Activated CD8-positive, alpha-beta T cell treated with anti-CD3 and anti-CD28 coated beads for 36 hours (primary cell): ENCODE data around the gene ALPK3. TPM values are rescaled to one million over a fixed set of nuclear protein-coding genes. Genes with fewer than 3 reads are reported as not detected.
A peak's percentile ranks its signal among the peaks of the same experiment; 100 is the strongest.

ENCODE experiments used
- ATAC-seq: fragments of 200-7000 bp; cut with Tn5 transposase; one replicate; pipeline ENCODE4 v1.10.0; 2021; ENCODE audit warnings: mild to moderate bottlenecking, moderate library complexity
- CTCF ChIA-PET: fragments of 350-600 bp; sonication (Branson Sonifier 250); formaldehyde crosslinking; loops from one replicate; lab custom pipeline; 2021; ENCODE audit warnings: antibody characterized with exemption; lab: Charles Lee
- POLR2A ChIA-PET: fragments of 350-600 bp; sonication (Branson Sonifier 250); formaldehyde crosslinking; loops from one replicate; lab custom pipeline; 2021; ENCODE audit warnings: antibody characterized with exemption; lab: Charles Lee
- DNase-seq: peaks from one replicate; pipeline ENCODE4 v3.0.0-alpha.2; 2020
- H3K27ac Mint-ChIP-seq: one replicate; pipeline ENCODE4 v1.8.0; 2021; ENCODE audit warnings: mild to moderate bottlenecking, mixed read lengths
- H3K27me3 Mint-ChIP-seq: one replicate; pipeline ENCODE4 v1.8.0; 2021; ENCODE audit warnings: mixed read lengths
- H3K36me3 Mint-ChIP-seq: one replicate; pipeline ENCODE4 v1.8.0; 2021; ENCODE audit warnings: low read depth, mixed read lengths
- H3K4me1 Mint-ChIP-seq: one replicate; pipeline ENCODE4 v1.8.0; 2021; ENCODE audit warnings: low read depth, mixed read lengths
- H3K4me3 Mint-ChIP-seq: one replicate; pipeline ENCODE4 v1.8.0; 2021; ENCODE audit warnings: mild to moderate bottlenecking, moderate library complexity, mixed read lengths
- H3K9me3 Mint-ChIP-seq: one replicate; pipeline ENCODE4 v1.8.0; 2021; ENCODE audit warnings: mixed read lengths
- intact Hi-C: fragments of 100-400 bp; cut with micrococcal nuclease; formaldehyde crosslinking; loops from one replicate; pipeline ENCODE4 v1.10.0; 2022
- total RNA-seq, 2 experiments: library from RNA; stranded (reverse); gene quantifications; one replicate each; pipeline ENCODE4 v1.2.3, GENCODE V29; 2021
- TF ChIP-seq, protein P1 (sequence below): fragments of 200-600 bp; IDR thresholded peaks from one replicate; pipeline ENCODE4 v1.8.0; 2022; ENCODE audit warnings: antibody characterized with exemption, mild to moderate bottlenecking

The ALPK3 gene
- total RNA-seq, 2 experiments from 2014 or later, result 0.04 to 0.16 TPM

DNA sequence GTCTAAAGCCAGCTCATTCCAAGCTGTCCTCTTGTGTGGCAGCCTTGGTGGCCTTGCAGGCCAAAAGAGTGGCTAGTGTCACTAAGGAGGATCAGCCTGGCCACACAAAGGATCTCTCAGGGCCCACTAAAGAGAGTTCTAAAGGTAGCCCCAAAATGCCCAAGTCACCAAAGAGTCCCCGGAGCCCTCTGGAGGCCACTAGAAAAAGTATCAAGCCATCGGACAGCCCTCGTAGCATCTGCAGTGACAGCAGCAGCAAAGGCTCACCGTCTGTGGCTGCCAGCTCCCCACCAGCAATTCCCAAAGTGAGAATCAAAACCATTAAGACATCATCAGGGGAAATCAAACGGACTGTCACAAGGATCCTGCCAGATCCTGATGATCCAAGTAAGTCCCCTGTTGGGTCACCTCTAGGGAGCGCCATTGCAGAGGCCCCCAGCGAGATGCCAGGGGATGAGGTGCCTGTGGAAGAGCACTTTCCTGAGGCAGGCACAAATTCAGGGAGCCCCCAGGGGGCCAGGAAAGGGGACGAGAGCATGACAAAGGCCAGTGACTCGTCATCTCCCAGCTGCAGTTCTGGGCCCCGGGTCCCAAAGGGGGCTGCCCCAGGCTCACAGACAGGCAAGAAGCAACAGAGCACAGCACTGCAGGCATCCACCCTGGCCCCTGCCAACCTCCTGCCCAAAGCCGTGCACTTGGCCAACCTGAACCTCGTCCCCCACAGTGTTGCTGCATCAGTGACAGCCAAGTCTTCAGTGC lies 33.5 kb upstream of the ALPK3 start:
- TF ChIP-seq, protein P1, sequence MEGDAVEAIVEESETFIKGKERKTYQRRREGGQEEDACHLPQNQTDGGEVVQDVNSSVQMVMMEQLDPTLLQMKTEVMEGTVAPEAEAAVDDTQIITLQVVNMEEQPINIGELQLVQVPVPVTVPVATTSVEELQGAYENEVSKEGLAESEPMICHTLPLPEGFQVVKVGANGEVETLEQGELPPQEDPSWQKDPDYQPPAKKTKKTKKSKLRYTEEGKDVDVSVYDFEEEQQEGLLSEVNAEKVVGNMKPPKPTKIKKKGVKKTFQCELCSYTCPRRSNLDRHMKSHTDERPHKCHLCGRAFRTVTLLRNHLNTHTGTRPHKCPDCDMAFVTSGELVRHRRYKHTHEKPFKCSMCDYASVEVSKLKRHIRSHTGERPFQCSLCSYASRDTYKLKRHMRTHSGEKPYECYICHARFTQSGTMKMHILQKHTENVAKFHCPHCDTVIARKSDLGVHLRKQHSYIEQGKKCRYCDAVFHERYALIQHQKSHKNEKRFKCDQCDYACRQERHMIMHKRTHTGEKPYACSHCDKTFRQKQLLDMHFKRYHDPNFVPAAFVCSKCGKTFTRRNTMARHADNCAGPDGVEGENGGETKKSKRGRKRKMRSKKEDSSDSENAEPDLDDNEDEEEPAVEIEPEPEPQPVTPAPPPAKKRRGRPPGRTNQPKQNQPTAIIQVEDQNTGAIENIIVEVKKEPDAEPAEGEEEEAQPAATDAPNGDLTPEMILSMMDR, result no peak
- peak overlapping the region; percentile 37 for H3K27ac Mint-ChIP-seq
- H3K36me3 Mint-ChIP-seq, result peaks cover 41% of the 10 kb centered on the region
- DNase-seq, result peak; percentile 20
- CTCF ChIA-PET, result interaction anchor here (0.7 to 1.4 kb wide), 2 partner anchors 117 to 196 kb away, joined by 4 read pairs; no protein-coding TSS in a partner anchor
- H3K4me3 Mint-ChIP-seq, result no peak overlapping the region
- no peaks in the 10 kb centered on the region for H3K27me3 Mint-ChIP-seq
- POLR2A ChIA-PET, result no interaction called here
- ATAC-seq, result no peak
- peaks cover 56% of the 10 kb centered on the region for H3K4me1 Mint-ChIP-seq
- intact Hi-C loops, result no loop called here
- H3K9me3 Mint-ChIP-seq, result no peaks in the 10 kb centered on the region

DNA sequence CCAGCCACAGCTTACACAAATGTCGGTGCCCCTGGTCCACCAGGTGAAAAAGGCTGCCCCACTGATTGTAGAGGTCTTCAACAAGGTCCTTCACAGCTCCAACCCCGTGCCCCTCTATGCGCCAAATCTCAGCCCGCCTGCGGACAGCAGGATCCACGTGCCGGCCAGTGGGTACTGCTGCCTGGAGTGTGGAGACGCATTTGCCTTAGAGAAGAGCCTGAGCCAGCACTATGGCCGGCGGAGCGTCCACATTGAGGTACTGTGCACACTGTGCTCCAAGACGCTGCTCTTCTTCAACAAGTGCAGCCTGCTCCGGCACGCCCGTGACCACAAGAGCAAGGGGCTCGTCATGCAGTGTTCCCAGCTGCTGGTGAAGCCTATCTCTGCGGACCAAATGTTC lies 32.9 kb upstream of the ALPK3 start:
- peaks cover 42% of the 10 kb centered on the region for H3K36me3 Mint-ChIP-seq
- ATAC-seq, result no peak
- DNase-seq, result no peak
- no peaks in the 10 kb centered on the region for H3K27me3 Mint-ChIP-seq
- H3K27ac Mint-ChIP-seq, result no peak overlapping the region
- H3K4me1 Mint-ChIP-seq, result peaks cover 55% of the 10 kb centered on the region
- CTCF ChIA-PET, result interaction anchor here (0.7 to 1.5 kb wide), 3 partner anchors 35 to 196 kb away, joined by 4 read pairs; no protein-coding TSS in a partner anchor
- POLR2A ChIA-PET, result no interaction called here
- TF ChIP-seq, protein P1, result no peak
- H3K4me3 Mint-ChIP-seq, result no peak overlapping the region
- intact Hi-C loops, result no loop called here
- no peaks in the 10 kb centered on the region for H3K9me3 Mint-ChIP-seq

DNA sequence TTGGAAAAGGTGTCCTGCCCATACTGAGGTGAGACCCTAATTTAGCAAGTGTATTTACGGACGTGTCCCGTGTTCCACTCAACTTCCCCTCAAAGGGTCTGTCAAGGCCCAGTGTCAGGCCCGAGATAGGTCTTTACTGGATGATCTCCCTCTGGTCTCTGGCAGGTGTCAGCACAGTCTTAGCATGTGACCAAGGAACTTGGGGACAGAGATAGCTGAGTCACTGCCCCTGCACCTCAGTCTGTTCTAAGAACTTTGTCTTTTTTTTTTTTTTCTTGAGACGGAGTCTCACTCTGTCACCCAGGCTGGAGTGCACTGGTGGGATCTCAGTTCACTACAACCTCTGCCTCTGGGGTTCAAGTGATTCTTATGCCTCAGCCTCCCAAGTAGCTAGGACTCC lies 32.1 kb upstream of the ALPK3 start:
- Mint-ChIP-seq H3K36me3 (peaks cover 42% of the 10 kb centered on the region), H3K27me3 (no peaks in the 10 kb centered on the region), H3K9me3 (no peaks in the 10 kb centered on the region), H3K4me1 (peaks cover 55% of the 10 kb centered on the region), H3K27ac (peak overlapping the region; percentile 31), H3K4me3 (no peak overlapping the region)
- DNase-seq (peak; percentile 18), ATAC-seq (peak; percentile 81)
- ChIA-PET CTCF (interaction anchor here (1.5 kb wide), 1 partner anchor 36 kb away, joined by 4 read pairs; no protein-coding TSS in a partner anchor), POLR2A (interaction anchor here (1.2 kb wide), 1 partner anchor 33 kb away, joined by 4 read pairs; no protein-coding TSS in a partner anchor)
- intact Hi-C loops, result no loop called here
- TF ChIP-seq, protein P1, result no peak

DNA sequence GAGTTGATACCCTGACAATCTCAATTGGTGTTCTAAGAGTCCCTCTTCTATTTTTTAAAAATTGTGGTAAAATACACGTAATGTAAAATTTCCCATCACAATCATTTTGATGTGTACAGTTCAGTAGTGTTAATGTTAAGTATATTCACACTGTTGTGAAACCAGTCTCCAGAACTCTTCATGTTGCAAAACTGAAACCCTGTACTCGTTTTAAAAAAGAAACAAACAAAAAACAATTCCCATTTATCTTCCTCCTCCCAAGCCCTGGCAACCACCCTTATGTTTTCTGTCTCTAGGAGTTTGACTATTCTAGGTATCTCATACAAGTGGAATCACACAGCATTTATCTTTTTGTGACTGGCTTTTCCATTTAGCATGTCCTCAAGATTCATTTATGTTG lies 28.7 kb upstream of the ALPK3 start:
- H3K27ac Mint-ChIP-seq, result peak overlapping the region; percentile 21
- TF ChIP-seq, protein P1, result no peak
- peaks cover 47% of the 10 kb centered on the region for H3K36me3 Mint-ChIP-seq
- ATAC-seq (no peak), DNase-seq (no peak)
- H3K4me3 Mint-ChIP-seq, result no peak overlapping the region
- peaks cover 46% of the 10 kb centered on the region for H3K4me1 Mint-ChIP-seq
- ChIA-PET CTCF (no interaction called here), POLR2A (no interaction called here)
- H3K9me3 Mint-ChIP-seq, result no peaks in the 10 kb centered on the region
- no peaks in the 10 kb centered on the region for H3K27me3 Mint-ChIP-seq
- intact Hi-C loops, result no loop called here

DNA sequence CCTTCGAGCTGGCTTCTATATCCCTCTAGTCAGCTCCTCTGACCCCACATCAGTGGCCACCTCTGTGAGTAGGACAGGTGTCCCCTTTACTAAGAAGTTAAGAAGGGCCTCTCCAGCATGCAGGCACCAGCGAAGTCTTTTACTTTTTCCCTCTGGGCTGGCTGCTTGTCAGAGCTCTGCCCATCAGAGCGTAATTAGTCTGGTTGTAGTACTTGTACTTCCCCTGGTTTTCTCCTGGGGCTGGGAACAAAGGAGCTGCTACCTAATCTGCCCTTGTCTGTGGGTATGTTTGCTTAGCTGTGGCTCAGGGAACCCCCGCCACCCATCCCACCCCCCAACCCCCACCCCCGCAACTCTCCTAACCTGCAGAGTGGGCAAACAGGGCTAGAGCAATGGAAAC lies 27.4 kb upstream of the ALPK3 start:
- TF ChIP-seq, protein P1, result no peak
- ChIA-PET CTCF (interaction anchor here (0.8 kb wide), 1 partner anchor 138 kb away, joined by 3 read pairs; no protein-coding TSS in a partner anchor), POLR2A (interaction anchor here (0.5 kb wide), 1 partner anchor 22 kb away, joined by 5 read pairs; no protein-coding TSS in a partner anchor)
- intact Hi-C loops, result no loop called here
- no peak overlapping the region for H3K27ac Mint-ChIP-seq
- H3K36me3 Mint-ChIP-seq, result peaks cover 41% of the 10 kb centered on the region
- no peak overlapping the region for H3K4me3 Mint-ChIP-seq
- H3K9me3 Mint-ChIP-seq, result no peaks in the 10 kb centered on the region
- peaks cover 36% of the 10 kb centered on the region for H3K4me1 Mint-ChIP-seq
- H3K27me3 Mint-ChIP-seq, result no peaks in the 10 kb centered on the region
- DNase-seq (no peak), ATAC-seq (no peak)
